ENCODE data around the gene DNAJB8. TPM values are rescaled to one million over a fixed set of nuclear protein-coding genes. Genes with fewer than 3 reads are reported as not detected.

DNAJB8 gene
- total and polyA plus RNA-seq, 8 donors = not detected

DNA sequence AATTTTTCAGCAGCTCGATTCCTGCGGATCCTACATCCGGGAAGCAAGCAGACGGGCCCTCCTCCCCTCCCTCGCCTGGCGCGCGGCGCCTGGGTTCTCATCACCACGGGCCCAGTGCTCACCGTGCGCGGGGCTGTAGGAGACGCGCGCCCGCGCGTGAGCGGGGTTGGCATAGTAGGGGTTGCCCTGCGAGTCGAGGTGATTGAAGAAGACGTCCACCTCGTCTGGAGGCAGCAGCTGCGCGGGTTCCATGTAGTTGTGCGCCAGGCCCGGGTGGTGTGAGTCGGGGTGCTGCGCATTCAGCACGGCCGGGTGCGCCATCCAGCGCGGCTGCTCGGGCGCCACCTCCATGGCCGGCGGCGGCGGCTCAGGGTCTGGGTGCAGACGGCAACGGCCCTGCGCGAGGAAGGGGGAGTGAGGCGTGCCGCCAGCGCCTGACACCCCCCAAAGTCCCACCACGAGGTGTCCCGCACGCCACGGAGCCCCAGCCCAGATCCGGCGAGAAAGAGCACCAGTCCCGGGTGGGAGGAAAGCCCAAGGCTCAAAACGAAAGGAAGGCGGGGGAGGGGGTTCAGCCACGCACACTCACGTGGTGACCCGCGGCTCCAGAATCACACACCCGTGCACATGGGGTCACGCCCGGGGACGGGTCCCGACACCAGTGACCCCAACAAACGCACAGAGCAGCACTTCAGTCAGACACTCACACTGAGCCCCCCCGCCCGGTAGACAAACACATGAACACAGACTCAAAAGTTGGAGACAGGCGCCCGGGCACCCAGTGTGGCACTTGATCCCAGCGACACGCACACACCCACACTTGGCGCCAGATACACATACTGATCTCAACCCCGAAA is 20.2 kb upstream of the DNAJB8 start:
- H3K9me3 ChIP-seq = no peaks in the 10 kb centered on the region
- H3K27ac ChIP-seq = peak overlapping the region in 1 of 2 donors; percentile 83
- no peak for ATAC-seq
- TF ChIP-seq CTCF (IDR thresholded peaks at IDR 0.05) = no peak
- DNase-seq = peak in 1 of 4 donors; percentile 79
- peak overlapping the region; percentile 41 to 59 for H3K4me3 ChIP-seq
- no peaks in the 10 kb centered on the region for H3K36me3 ChIP-seq
- H3K27me3 ChIP-seq = peaks cover 98 to 100% of the 10 kb centered on the region in 2 donors
- H3K4me1 ChIP-seq = peaks cover 34 to 57% of the 10 kb centered on the region in 2 donors
- intact Hi-C loops (cut with DNase I) = no loop called here

GRCh38 chr3:128486205-128486628 is 19.5 kb upstream of the DNAJB8 start:
- Histone ChIP-seq H3K9me3 (no peaks in the 10 kb centered on the region), H3K4me3 (peak overlapping the region; percentile 41 to 59), H3K27ac (peak overlapping the region in 1 of 2 donors; percentile 83), H3K27me3 (peaks cover 95 to 100% of the 10 kb centered on the region in 2 donors), H3K4me1 (peaks cover 34 to 60% of the 10 kb centered on the region in 2 donors), H3K36me3 (no peaks in the 10 kb centered on the region)
- TF ChIP-seq CTCF (IDR thresholded peaks at IDR 0.05) = no peak
- no peak for ATAC-seq
- intact Hi-C loops (cut with DNase I) = no loop called here
- DNase-seq = peak in 1 of 4 donors; percentile 46

DNA sequence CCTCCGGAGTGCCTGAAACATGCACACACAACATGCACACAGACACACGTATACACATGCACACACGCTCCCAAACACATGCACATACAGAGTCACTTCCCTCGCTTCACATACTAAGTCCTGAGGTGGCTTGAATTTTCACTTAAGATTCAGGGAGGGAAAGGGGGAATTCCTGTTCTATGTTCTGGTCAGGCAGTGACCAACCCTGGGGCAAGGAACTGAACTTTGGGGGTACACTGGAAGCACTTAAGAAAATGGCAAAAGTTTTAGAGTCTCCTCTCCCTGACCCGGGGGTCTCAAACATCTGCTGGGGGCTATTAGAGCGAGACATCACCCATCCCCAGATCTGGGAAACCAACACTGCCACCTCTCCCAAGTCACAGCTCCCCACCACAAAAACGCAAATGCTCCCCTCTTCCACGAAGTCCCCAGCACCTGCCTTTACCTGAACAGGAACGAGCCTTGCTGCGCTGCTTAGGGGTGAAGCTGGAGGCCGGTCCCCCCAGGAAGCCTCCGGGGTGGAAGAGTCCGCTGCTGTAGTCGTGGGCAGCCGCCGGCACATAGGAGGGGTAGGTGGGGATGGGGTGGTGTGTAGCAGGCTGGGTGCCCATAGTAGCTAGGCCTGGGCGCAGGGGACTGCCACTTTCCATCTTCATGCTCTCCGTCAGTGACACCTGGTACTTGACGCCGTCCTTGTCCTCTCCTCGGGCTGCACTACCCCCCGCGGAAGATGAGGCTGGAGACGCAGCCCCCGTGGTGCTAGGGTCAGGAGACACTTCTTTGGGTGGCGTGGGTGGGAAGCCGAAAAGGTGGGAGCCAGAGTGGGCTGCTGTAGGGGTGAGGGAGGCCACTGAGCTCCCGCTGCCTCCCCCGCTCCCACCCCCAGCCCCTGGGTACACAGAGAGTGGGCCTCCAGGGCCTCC is 18.9 kb upstream of the DNAJB8 start:
- Histone ChIP-seq H3K4me3 (peak overlapping the region; percentile 41 to 59), H3K4me1 (peaks cover 34 to 64% of the 10 kb centered on the region in 2 donors), H3K9me3 (no peaks in the 10 kb centered on the region), H3K36me3 (no peaks in the 10 kb centered on the region), H3K27me3 (peaks cover 93 to 100% of the 10 kb centered on the region in 2 donors), H3K27ac (peak overlapping the region in 1 of 2 donors; percentile 83)
- no peak for TF ChIP-seq CTCF (IDR thresholded peaks at IDR 0.05)
- ATAC-seq (no peak), DNase-seq (peak in 1 of 4 donors; percentile 50)
- intact Hi-C loops (cut with DNase I) = no loop called here

GRCh38 chr3:128484404-128485281 is 18.0 kb upstream of the DNAJB8 start:
- Histone ChIP-seq H3K27me3 (peaks cover 87 to 100% of the 10 kb centered on the region in 2 donors), H3K4me1 (peaks cover 29 to 59% of the 10 kb centered on the region in 2 donors), H3K9me3 (no peaks in the 10 kb centered on the region), H3K4me3 (peak overlapping the region; percentile 9 to 59), H3K36me3 (no peaks in the 10 kb centered on the region), H3K27ac (peak overlapping the region; percentile 33 to 62)
- TF ChIP-seq CTCF (IDR thresholded peaks at IDR 0.05) = no peak
- intact Hi-C loops (cut with DNase I) = no loop called here
- DNase-seq = peak in 1 of 4 donors; percentile 50
- ATAC-seq = no peak

All from left lung (tissue), 10 donors.